GM19397 (cell line): ENCODE results near the gene GALP.
"Not testable (repeated sequence)": the region's sequence is repeated elsewhere in the genome, so short reads cannot be mapped to it uniquely, and the experiment has no call there.

Experiments used
- ATAC-seq: cut with Tn5 transposase; IDR thresholded peaks from one replicate; pipeline ENCODE4 v1.9.1; 2021; ENCODE audit warnings: mild to moderate bottlenecking, moderate library complexity; ENCODE audit not compliant: unreplicated experiment

GALP gene

DNA sequence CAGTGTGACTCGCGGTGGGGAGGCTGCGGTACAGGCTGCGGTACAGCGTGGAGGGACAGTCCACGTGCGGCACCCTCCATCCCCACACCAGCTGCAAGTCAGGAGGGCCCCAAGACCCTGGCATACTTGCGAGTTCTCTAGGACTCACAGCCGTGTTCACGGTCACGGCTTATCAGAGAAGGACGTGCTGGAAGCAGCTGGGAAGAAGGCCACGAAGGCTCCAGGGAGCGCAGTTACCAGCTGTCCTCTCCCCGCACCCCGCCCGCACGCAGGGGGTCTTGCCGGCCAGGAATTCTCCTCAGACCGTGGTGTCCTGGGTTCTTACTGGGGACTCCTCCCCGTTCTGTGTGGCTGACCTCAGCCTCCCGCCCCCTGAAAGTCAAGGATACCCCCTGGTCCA lies 28.5 kb upstream of the GALP start:
- ATAC-seq = no peak

GRCh38 chr19:56148096-56148495 lies 27.7 kb upstream of the GALP start:
- ATAC-seq = no peak

- not testable (repeated sequence) for ATAC-seq
Observed at GRCh38 chr19:56148955-56149655, 26.7 kb upstream of the GALP start.

GRCh38 chr19:56149656-56150038 lies 26.2 kb upstream of the GALP start:
- no peak for ATAC-seq

GRCh38 chr19:56150358-56150757 lies 25.4 kb upstream of the GALP start:
- ATAC-seq = no peak

DNA sequence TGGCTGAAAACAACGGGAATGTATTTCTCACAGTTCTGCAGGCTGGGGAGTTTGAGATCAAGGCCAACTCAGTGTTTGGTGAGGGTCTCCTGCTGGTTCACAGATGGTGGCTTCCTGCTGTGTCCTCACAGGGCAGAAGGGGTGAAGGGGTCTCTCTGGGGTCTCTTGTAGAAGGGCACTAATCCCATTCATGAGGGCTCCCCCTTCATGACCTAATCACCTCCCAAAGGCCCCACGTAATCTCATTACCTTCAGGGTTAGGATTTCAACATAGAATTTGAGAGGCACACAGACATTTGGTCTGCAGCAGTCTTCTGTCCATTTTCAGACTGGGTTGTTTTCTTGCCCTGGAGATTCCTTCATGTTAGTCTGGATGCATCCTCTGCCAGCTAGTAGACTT lies 23.2 kb upstream of the GALP start:
- no peak for ATAC-seq

DNA sequence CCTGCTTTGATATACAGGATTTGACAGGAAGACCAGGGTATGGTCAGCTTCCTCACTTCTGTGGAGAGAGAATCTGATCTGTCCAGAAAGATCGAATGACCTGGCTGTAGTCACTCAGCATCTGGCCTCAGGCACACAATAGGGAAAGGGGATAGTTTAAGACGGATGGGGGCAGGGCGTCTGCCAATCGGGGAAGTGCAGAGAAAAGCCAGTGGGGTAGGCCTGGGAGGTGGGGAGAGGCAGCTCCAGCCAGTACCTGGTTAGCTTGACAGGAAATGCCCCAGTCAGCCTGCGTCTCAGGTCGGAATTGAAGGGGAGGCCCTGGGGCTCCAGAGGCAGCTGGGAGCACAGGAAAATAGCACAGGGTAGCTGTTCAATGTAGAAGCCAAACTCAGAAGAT lies 22.3 kb upstream of the GALP start:
- no peak for ATAC-seq

DNA sequence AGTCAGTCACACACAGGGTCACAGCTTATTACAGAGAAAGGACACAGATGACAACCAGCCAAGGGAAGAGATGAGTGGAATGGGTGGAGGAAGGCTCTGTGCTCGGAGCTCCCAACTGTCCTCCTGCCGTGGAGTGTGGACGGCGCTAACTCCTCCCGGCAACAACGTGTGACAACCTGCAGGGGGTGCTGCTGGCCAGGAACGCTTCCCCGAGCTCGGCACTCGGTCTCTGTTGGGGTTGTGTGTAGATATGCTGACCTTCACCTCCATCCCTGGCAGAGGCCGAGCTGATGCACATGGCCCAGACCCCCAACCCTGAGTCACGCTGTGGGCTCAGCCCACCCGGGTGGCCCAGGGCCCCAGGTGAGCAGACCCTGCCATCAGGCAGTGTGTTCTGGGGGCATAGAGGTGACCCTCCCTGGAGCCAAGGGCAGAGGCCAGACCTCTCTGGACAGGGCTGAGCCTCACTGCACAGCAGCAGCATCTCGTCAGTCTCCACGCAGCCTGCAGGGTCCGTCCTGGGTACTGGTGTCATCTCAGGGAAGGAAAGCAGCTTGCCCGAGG lies 20.6 kb upstream of the GALP start:
- no peak for ATAC-seq

- ATAC-seq = no peak
Observed at GRCh38 chr19:56156768-56157167, 19.0 kb upstream of the GALP start.

- no peak for ATAC-seq
Observed at GRCh38 chr19:56158170-56158757, 17.5 kb upstream of the GALP start.

- ATAC-seq = no peak
Observed at GRCh38 chr19:56159009-56159559, 16.7 kb upstream of the GALP start.

- ATAC-seq = no peak
Observed at GRCh38 chr19:56159622-56160271, 16.1 kb upstream of the GALP start.

DNA sequence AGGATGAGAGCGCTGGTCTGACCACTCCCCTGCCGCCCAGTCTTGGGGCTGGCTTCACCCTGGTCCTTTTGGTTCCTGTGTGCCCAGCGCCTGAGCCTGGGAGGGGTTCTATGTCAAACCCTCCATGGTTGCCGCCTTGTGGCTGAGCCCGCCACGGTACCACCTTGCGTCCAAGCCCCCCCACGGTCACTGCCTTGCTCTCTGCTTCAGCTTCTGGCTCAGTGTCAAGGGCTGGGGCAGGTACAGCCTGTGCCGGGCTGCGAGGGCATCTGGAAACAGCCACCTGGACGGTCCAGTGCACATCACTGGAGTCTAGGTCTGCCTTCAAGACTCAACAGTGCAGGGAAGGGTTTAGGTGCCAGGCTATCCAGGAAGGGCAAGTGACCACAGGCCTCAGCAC lies 14.3 kb upstream of the GALP start:
- no peak for ATAC-seq

GRCh38 chr19:56162258-56162657 lies 13.6 kb upstream of the GALP start:
- ATAC-seq = no peak

GRCh38 chr19:56163097-56163496 lies 12.7 kb upstream of the GALP start:
- ATAC-seq = no peak

- ATAC-seq = no peak
Observed at GRCh38 chr19:56167064-56167578, 8.7 kb upstream of the GALP start.

DNA sequence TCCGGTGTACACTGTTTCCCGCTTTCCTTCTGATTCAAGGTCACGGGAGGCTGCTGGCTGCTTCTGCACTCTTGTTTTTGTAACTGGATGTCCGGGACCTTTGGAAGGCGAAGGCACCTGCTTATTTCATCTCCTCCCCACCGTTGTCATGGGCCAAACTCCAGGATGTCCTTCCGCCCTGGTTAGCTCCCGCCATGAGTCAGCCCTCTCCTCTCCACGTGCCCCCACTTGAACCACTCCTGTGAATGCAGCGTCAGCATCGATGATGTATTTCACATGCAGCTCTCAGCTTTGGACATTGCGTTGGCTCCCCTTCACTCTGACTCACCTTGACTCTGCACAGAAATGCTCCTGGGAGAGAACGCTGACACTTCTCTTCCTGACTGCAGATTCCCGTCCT lies 5.5 kb upstream of the GALP start:
- ATAC-seq = no peak

DNA sequence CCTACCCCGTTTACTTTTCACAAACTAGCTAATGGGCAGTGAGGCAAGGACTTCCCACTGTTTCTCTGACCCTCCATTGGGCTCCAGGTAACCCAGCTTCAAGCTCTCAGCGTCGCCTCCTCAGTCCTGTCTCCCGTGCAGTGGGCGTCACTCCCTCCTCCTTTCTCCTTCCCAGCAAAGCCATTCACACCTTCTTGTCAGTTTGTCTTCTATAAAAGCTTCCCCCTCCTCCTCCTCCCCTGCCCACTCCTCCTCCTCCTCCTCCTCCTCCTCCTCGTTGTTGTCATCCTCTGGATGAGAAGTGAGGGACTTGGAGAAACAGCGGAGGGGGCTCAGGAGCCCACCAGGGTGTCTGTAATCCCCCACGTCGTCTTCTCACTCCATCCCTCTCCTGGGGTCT lies 1.7 kb upstream of the GALP start:
- ATAC-seq = no peak

GRCh38 chr19:56174550-56174949 lies 1.3 kb upstream of the GALP start:
- ATAC-seq = no peak

- not testable (repeated sequence) for ATAC-seq
Observed at GRCh38 chr19:56176310-56176709, 502 bp downstream of the GALP start.

- ATAC-seq = no peak
Observed at GRCh38 chr19:56176881-56177280, 1.1 kb downstream of the GALP start.
